ENCODE results near the gene SPEF1. TPM values are rescaled to one million over a fixed set of nuclear protein-coding genes. Genes with fewer than 3 reads are reported as not detected.

The SPEF1 gene
- total and polyA plus RNA-seq, 4 experiments from 2014 or later, result 0.15 TPM; not detected in 3

DNA sequence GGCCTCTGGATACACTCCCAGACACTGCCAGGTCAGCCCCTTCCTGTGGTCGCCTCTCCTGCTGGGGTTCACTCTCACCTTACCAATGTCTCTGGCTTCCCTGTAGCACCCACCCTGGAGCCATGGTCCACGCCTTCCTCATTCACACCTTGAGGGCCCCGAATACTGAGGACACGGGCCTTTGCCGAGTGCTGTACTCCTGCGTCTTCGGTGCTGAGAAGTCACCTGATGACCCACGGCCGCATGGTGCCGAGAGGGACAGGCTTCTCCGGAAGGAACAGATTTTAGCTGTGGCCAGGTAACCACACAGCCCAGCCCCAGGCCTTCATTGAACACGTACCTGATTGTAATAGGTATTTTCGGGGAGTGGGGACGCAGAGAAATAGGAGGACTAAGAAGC lies 40.7 kb upstream of the SPEF1 start:
- DNase-seq, result no peak
- no peaks in the 10 kb centered on the region for H3K9me3 Mint-ChIP-seq
- H3K4me3 Mint-ChIP-seq, result peak overlapping the region in 5 of 8 donors; percentile 83 to 94 (median 88)
- peaks cover 11 to 34% of the 10 kb centered on the region in 2 donors for H3K36me3 Mint-ChIP-seq
- Histone ChIP-seq H3K27me3 (ENCODE audit: insufficient read depth, low read length) (no peaks in the 10 kb centered on the region), H3K4me3 (ENCODE audit: low read length in 2 of 2) (no peak overlapping the region), H3K36me3 (ENCODE audit: insufficient read depth, low read length) (peaks cover 20% of the 10 kb centered on the region), H3K9me3 (ENCODE audit: control insufficient read depth in 1 of 2, low read length in 2 of 2) (no peaks in the 10 kb centered on the region), H3K4me1 (ENCODE audit: insufficient read depth, low read length) (peaks cover 37% of the 10 kb centered on the region), H3K27ac (ENCODE audit: low read depth, low read length) (no peak overlapping the region)
- peak overlapping the region in 6 of 7 donors; percentile 96 to 99 (median 99) for H3K27ac Mint-ChIP-seq
- ChIA-PET POLR2A (ENCODE audit: partially characterized antibody) (interaction anchor here (1.5 to 6.1 kb wide), 5 partner anchors 34 to 216 kb away, joined by 3 to 180 read pairs (median 19); partner anchors contain the start of genes ADISSP, CENPB and SPEF1), CTCF (ENCODE audit: partially characterized antibody) (interaction anchor here (1.6 to 2.4 kb wide), 4 partner anchors 23 to 54 kb away, joined by 6 to 33 read pairs (median 14); partner anchors contain the start of genes ADISSP and CDC25B)
- no peaks in the 10 kb centered on the region for H3K27me3 Mint-ChIP-seq
- intact Hi-C loops (cut with micrococcal nuclease), result loop anchor here (2.0 to 10.0 kb wide), 2 partner anchors 33 to 263 kb away; no protein-coding TSS in a partner anchor
- H3K4me1 Mint-ChIP-seq, result peaks cover 18 to 49% (median 35%) of the 10 kb centered on the region in 4 donors

DNA sequence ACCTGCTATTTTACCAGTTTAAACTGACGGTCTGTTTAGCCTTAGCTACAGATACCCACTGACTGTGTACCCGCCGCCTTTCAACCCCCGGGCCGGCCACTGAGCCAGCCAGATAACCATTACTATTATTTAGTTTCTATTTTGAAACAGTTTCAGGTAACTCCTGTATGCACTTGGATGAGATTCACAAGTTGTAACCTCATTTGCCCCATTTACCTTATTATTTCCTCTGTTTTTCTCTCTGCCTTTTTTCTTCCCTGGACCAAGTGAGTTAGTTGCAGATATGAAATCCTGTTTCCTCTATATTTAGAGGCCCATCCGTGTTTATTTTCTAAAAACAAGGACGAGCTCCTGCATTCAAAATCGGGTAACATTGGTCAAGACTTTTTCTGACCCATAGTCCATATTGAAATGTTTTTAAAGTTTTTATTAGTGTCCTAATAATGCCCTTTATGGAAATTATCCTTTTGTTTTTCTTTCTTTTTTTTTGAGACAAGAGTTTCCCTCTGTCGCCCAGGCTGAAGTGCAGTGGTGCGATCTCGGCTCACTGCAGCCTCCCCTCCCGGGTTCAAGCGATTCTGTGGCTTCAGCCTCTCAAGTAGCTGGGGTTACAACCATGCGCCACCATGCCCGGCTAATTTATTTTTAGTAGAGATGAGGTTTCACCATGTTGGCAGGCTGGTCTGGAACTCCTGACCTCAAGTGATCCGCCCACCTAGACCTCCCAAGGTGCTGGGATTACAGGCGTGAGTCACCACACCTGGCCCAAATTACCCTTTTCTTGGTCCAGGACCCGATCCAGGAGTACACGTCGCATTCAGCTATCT lies 39.9 kb upstream of the SPEF1 start:
- peaks cover 19% of the 10 kb centered on the region for H3K36me3 ChIP-seq (ENCODE audit: insufficient read depth, low read length)
- no peaks in the 10 kb centered on the region for H3K27me3 ChIP-seq (ENCODE audit: insufficient read depth, low read length)
- Mint-ChIP-seq H3K27ac (peak overlapping the region; percentile 96 to 99 (median 99)), H3K36me3 (peaks cover 11 to 30% of the 10 kb centered on the region in 2 donors), H3K4me1 (peaks cover 24 to 58% (median 42%) of the 10 kb centered on the region in 4 donors), H3K9me3 (no peaks in the 10 kb centered on the region), H3K27me3 (no peaks in the 10 kb centered on the region), H3K4me3 (peak overlapping the region; percentile 83 to 94 (median 91))
- peak overlapping the region; percentile 99 for H3K27ac ChIP-seq (ENCODE audit: low read depth, low read length)
- H3K9me3 ChIP-seq (ENCODE audit: control insufficient read depth in 1 of 2, low read length in 2 of 2), result no peaks in the 10 kb centered on the region
- POLR2A ChIA-PET (ENCODE audit: partially characterized antibody), result interaction anchor here (0.5 to 6.1 kb wide), 17 partner anchors 9 to 264 kb away, joined by 3 to 180 read pairs (median 6); partner anchors contain the start of genes ADISSP, CENPB, MAVS and SPEF1
- intact Hi-C loops (cut with micrococcal nuclease), result loop anchor here (1.0 to 10.0 kb wide), 8 partner anchors 10 to 264 kb away; partner anchors contain the start of genes CDC25B, CENPB and MAVS
- peaks cover 44% of the 10 kb centered on the region for H3K4me1 ChIP-seq (ENCODE audit: insufficient read depth, low read length)
- DNase-seq, result no peak
- CTCF ChIA-PET (ENCODE audit: partially characterized antibody), result interaction anchor here (0.7 to 3.4 kb wide), 16 partner anchors 9 to 270 kb away, joined by 3 to 33 read pairs (median 6); partner anchors contain the start of genes ADISSP and CDC25B
- peak overlapping the region; percentile 78 to 88 for H3K4me3 ChIP-seq (ENCODE audit: low read length in 2 of 2)

DNA sequence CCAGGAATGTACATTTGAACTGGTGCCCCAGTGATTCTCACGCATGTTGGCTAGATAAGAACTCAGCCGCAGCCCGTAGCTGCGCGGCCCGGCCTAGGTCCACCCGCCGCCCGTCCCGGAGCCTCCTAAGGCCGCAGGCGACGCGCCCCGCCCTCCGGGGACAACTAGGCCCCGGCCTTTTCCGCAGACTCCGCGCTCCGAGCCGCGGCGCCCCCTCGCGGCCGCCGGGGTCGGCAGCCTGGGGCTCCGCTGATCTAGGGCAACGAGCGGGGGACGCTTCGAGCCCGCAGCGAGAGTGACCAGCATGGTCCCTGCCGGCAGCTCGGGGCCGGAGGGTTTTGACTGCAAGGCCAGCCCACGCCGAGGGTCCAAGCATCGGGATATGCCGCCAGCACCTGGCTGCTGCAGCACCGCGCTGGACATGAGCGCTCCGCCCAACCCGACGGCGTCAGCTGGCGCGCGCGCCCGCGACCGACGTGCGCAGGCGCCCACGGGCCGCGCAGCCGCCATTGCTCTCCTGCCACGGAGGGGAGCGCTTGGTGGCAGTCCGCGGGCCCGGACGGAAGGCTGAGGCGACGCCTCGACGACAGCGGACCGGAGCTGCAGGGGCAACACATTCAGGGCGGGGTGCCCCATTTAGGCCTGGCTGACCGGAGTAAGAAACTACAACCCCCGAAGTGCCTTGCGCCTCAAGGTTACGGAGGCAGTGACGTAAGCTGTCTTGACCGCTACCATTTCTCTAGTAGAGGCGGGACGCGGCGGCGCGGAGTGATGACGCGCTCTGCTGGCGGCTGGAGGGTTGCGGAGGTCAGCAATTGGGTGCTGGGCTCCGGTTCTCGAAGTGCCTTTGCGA lies 39.0 kb upstream of the SPEF1 start, which contains the start of gene AP5S1:
TSS of gene AP5S1 (plus strand) at position 500 of the 853 bp plus-strand sequence. CDS start 1,571 bp downstream, outside the sequence.
- Mint-ChIP-seq H3K4me3 (peak within 1 kb of the TSS; percentile 83 to 94 (median 91)), H3K4me1 (peaks cover 30 to 66% (median 50%) of the 10 kb centered on the region in 4 donors), H3K27ac (peak within 1 kb of the TSS; percentile 96 to 99 (median 99)), H3K9me3 (no peaks in the 10 kb centered on the region), H3K36me3 (peaks cover 9 to 23% of the 10 kb centered on the region in 2 donors), H3K27me3 (no peaks in the 10 kb centered on the region)
- Histone ChIP-seq H3K9me3 (ENCODE audit: control insufficient read depth in 1 of 2, low read length in 2 of 2) (no peaks in the 10 kb centered on the region), H3K27ac (ENCODE audit: low read depth, low read length) (peak within 1 kb of the TSS; percentile 99), H3K4me1 (ENCODE audit: insufficient read depth, low read length) (peaks cover 53% of the 10 kb centered on the region), H3K27me3 (ENCODE audit: insufficient read depth, low read length) (no peaks in the 10 kb centered on the region), H3K4me3 (ENCODE audit: low read length in 2 of 2) (peak within 1 kb of the TSS; percentile 78 to 88), H3K36me3 (ENCODE audit: insufficient read depth, low read length) (peaks cover 15% of the 10 kb centered on the region)
- peak; percentile 90 to 97 (median 91) for DNase-seq
- ChIA-PET POLR2A (ENCODE audit: partially characterized antibody) (interaction anchor here (0.5 to 6.1 kb wide), 16 partner anchors 10 to 265 kb away, joined by 3 to 180 read pairs (median 6); partner anchors contain the start of genes ADISSP, CENPB, MAVS and SPEF1), CTCF (ENCODE audit: partially characterized antibody) (interaction anchor here (0.7 to 3.4 kb wide), 16 partner anchors 10 to 270 kb away, joined by 3 to 33 read pairs (median 6); partner anchors contain the start of genes ADISSP and CDC25B)
- intact Hi-C loops (cut with micrococcal nuclease), result loop anchor here (1.0 to 10.0 kb wide), 8 partner anchors 9 to 265 kb away; partner anchors contain the start of genes CDC25B, CENPB and MAVS

DNA sequence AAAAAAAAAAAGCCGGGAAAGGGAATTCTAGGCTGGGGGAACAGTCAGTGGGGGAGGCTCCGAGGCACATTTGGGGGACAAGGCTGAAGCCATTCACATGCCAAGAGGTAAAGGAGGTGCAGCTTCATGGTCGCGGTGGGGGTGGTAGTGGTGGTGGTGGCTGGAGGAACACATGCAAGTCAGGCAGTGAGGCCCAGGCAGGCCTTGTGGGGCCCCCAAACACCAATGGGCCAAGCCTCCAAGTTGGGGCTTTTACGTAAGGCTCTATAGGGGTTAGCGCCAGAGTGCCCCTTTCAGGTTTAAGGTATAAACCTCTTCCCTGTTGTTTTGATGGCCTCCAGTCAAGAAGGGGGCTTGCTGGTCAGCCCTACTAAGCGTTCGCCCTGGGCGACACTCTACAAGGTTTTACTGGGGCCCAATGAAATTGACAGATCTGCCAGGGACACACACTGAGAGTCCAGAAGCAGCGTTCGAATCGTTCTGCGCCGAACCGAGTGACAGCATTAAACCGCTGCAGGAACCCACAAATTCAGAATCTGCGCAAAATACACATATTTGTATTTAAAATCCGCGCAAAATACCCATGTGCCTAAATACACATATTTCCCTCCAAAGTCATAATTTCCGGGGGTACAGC lies 38.3 kb upstream of the SPEF1 start:
- CTCF ChIA-PET (ENCODE audit: partially characterized antibody), result interaction anchor here (1.0 to 3.4 kb wide), 10 partner anchors 10 to 264 kb away, joined by 3 to 33 read pairs (median 6); partner anchors contain the start of genes ADISSP and CDC25B
- Mint-ChIP-seq H3K4me1 (peaks cover 31 to 73% (median 54%) of the 10 kb centered on the region in 4 donors), H3K4me3 (peak overlapping the region; percentile 70 to 93 (median 78)), H3K9me3 (no peaks in the 10 kb centered on the region), H3K27ac (peak overlapping the region; percentile 85 to 99 (median 89)), H3K36me3 (peaks cover 6 to 20% of the 10 kb centered on the region in 2 donors), H3K27me3 (no peaks in the 10 kb centered on the region)
- no peak for DNase-seq
- peaks cover 15% of the 10 kb centered on the region for H3K36me3 ChIP-seq (ENCODE audit: insufficient read depth, low read length)
- peaks cover 59% of the 10 kb centered on the region for H3K4me1 ChIP-seq (ENCODE audit: insufficient read depth, low read length)
- peak overlapping the region in 1 of 2 donors; percentile 78 for H3K4me3 ChIP-seq (ENCODE audit: low read length in 2 of 2)
- H3K27me3 ChIP-seq (ENCODE audit: insufficient read depth, low read length), result no peaks in the 10 kb centered on the region
- H3K27ac ChIP-seq (ENCODE audit: low read depth, low read length), result peak overlapping the region; percentile 99
- POLR2A ChIA-PET (ENCODE audit: partially characterized antibody), result interaction anchor here (1.1 to 6.1 kb wide), 12 partner anchors 26 to 266 kb away, joined by 4 to 180 read pairs (median 8); partner anchors contain the start of genes ADISSP, CENPB, MAVS and SPEF1
- no peaks in the 10 kb centered on the region for H3K9me3 ChIP-seq (ENCODE audit: control insufficient read depth in 1 of 2, low read length in 2 of 2)
- intact Hi-C loops (cut with micrococcal nuclease), result loop anchor here (1.0 to 10.0 kb wide), 8 partner anchors 8 to 265 kb away; partner anchors contain the start of genes CDC25B, CENPB and MAVS

DNA sequence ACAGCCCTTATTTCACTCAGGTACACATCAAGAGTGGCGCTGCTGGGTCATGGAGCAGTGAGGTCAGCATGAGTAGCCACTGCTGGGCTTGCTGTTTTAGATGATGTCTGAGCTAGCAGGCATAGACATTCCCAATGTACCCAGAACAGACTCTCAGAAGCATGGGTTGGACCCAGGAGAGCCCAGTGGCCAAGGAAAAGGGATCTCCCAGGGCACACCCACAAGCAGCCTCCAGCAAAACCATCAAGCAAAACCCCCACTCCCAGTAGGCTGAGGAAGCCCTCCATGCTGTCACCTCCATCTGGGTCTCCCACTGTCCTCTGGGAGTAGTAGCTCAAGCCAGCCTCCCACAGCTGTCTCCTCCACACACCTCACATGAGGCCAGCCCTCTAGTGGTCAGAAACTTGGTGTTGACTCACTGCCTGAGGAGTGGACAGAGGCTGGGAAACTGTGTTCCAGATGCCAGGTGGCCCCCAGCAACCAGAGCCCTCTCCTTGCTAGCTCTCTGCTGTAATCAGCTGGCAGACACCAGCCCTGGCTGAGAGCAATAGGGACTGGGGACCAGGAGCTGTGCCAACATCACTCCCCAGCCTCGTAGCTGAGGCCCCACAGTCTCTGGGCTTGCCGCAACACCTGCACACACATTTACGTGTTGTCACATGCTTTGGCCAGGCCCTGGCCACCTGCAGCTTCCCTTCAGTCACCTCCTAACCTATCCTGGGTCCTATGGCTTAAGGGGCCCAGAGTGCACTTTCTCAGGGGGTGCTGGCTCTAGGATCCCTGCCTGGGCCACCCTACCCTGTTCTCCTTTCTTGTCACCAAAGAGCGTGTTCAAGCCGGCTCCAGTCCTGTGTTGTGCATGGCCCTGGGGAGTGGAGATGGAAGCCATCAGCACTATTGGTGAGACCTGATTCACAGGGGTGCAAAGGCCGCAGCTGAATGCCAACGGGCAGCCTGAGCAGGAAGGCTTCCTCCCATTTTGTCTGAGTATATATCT lies 37.2 kb upstream of the SPEF1 start:
- DNase-seq, result no peak

More for the DNA sequence above, 37.2 kb upstream of the SPEF1 start:
- Mint-ChIP-seq H3K27me3 (no peaks in the 10 kb centered on the region), H3K9me3 (no peaks in the 10 kb centered on the region), H3K4me3 (peak overlapping the region in 4 of 8 donors; percentile 38 to 78 (median 55)), H3K27ac (peak overlapping the region; percentile 52 to 99 (median 62)), H3K4me1 (peaks cover 35 to 80% (median 59%) of the 10 kb centered on the region in 4 donors), H3K36me3 (peaks cover 4 to 16% of the 10 kb centered on the region in 2 donors)
- no peak overlapping the region for H3K4me3 ChIP-seq (ENCODE audit: low read length in 2 of 2)
- H3K27me3 ChIP-seq (ENCODE audit: insufficient read depth, low read length), result no peaks in the 10 kb centered on the region
- ChIA-PET CTCF (ENCODE audit: partially characterized antibody) (interaction anchor here (1.3 to 3.4 kb wide), 5 partner anchors 18 to 50 kb away, joined by 3 to 25 read pairs (median 5); partner anchors contain the start of genes ADISSP and CDC25B), POLR2A (ENCODE audit: partially characterized antibody) (interaction anchor here (0.6 to 6.1 kb wide), 7 partner anchors 14 to 267 kb away, joined by 3 to 180 read pairs (median 4); partner anchors contain the start of genes ADISSP, CENPB and SPEF1)
- H3K27ac ChIP-seq (ENCODE audit: low read depth, low read length), result no peak overlapping the region
- H3K4me1 ChIP-seq (ENCODE audit: insufficient read depth, low read length), result peaks cover 66% of the 10 kb centered on the region
- H3K36me3 ChIP-seq (ENCODE audit: insufficient read depth, low read length), result peaks cover 8% of the 10 kb centered on the region
- no peaks in the 10 kb centered on the region for H3K9me3 ChIP-seq (ENCODE audit: control insufficient read depth in 1 of 2, low read length in 2 of 2)
- intact Hi-C loops (cut with micrococcal nuclease), result no loop called here
